GM12892 (cell line): ENCODE measurements around the gene PTRH2.

Source experiments
- DNase-seq: peaks from one replicate; pipeline ENCODE4 v3.0.0; 2011; ENCODE audit not compliant: insufficient read length
- FAIRE-seq: peaks from 2 replicates; lab custom pipeline; 2011; peaks lifted over from hg19 to GRCh38; lab: Jason Lieb, UNC
- POLR2A ChIP-seq: IDR thresholded peaks from 2 replicates; pipeline ENCODE4 v1.6.1; 2011; ENCODE audit warnings: low read depth, low read length, control low read depth
- POLR2AphosphoS5 ChIP-seq: IDR thresholded peaks from 2 replicates; pipeline ENCODE4 v1.6.1; 2011; ENCODE audit warnings: low read depth, low read length, control low read depth
- TAF1 ChIP-seq: IDR thresholded peaks from 2 replicates; pipeline ENCODE4 v1.6.1; 2011; ENCODE audit warnings: low read depth, mild to moderate bottlenecking, control low read depth, low read length, borderline replicate concordance

Gene PTRH2

DNA sequence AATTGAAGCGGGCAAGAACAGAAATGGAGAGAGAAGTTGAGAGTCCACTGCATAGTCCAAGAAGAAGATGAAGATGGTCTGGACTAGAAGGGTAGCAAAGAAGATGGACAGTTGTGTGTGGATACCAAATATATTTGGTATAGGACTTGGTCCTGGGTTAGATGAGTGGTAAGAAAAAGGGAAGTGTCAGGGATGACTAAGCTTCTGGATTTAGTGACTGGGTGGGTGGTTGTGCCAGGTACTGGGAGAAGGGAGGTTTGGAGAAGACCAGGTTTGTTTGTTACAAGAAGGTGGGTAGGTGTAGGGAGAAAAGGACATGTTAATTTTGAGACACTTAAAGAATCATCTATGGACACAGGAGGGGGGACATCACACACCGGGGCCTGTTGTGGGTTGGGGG lies 5.6 kb upstream of the PTRH2 start:
- DNase-seq: no peak
- FAIRE-seq: no peak
- TF ChIP-seq TAF1 (no peak), POLR2A (no peak), POLR2AphosphoS5 (no peak)

DNA sequence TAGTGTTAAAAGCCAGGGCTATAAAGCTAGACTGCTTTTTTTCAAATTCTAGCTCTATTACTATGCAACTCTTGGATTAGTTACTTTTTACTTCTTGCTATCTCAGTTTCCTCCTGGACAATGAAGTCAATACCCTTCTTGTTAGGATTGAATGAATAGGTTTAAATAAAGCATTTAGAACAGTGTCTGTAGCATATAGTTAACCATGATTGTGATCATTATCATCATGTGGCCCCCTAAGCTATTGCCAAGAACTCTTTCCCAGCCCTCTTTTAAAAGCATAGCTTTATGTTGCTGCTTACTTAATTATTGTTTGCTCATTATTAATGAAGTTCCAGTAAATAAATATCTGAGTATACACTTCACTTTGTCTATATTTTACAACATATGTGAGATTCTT lies 4.7 kb upstream of the PTRH2 start:
- TF ChIP-seq POLR2A (no peak), TAF1 (no peak), POLR2AphosphoS5 (no peak)
- no peak for DNase-seq
- no peak for FAIRE-seq

DNA sequence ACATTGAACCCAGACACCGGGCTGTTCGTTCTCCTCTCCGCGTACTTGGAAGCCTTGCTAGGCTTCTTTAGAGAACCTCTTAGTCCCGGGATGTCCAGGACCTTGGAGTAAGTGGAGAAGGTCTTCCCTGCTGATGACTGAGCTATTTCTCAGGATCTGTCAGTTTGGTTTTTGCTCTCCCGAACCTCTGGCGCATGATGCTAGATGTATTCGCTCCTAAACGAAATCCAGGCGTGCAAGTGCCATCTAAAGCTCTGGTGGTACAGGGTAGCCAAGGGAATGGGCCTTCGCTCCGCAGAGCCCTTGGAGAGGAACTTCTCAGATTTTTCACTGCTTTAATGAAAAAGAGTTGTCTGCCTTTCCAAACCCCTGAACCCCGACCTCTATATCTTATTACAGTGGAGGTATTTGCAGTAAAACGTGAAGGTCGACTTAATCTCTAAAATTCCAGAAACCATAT lies 771 bp upstream of the PTRH2 start:
- DNase-seq: no peak
- no peak for FAIRE-seq
- no peak for TF ChIP-seq POLR2A
- TF ChIP-seq POLR2AphosphoS5: no peak
- no peak for TF ChIP-seq TAF1

DNA sequence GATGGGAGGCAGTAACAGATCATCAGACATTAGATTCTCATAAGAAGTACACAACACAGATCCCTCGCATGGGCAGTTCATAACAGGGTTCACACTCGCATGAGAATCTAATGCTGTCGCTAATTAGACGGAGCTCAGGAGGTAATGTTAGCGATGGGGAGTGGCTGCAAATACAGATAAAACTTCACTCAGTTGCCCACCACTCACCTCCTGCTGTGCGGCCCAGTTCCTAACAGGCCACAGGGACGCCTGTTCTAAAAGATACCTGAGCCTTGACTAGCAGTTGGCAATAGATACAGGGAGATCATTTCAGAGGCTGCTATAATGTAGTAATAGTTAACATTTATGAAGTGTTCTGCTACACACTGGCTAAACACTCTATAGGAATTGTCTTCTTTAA lies 4.9 kb downstream of the PTRH2 start:
- TF ChIP-seq POLR2A: no peak
- no peak for TF ChIP-seq POLR2AphosphoS5
- TF ChIP-seq TAF1: no peak
- DNase-seq (no peak), FAIRE-seq (no peak)

DNA sequence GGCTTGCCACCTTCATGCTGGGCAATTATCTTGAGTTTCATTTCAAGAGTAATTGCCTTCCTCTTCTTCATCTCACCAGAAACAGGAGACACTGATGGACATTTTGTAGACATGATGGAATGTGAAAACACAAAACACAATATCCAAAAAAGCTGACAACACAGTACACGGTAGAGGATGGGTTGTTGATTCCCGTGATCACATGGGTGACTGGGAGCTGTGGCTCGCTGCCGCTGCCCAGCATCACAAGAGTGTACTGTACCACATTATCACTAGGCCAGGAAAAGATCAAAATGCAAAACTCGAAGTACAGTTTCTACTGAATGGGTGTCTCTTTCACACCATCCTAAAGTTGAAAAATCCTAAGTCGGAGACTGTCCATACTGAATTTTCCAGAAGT lies 7.4 kb downstream of the PTRH2 start:
- TF ChIP-seq POLR2AphosphoS5: 0 out of 2 replicates have a peak, but pooled peaks have one; percentile 5
- TF ChIP-seq POLR2A: no peak
- DNase-seq (no peak), FAIRE-seq (no peak)

DNA sequence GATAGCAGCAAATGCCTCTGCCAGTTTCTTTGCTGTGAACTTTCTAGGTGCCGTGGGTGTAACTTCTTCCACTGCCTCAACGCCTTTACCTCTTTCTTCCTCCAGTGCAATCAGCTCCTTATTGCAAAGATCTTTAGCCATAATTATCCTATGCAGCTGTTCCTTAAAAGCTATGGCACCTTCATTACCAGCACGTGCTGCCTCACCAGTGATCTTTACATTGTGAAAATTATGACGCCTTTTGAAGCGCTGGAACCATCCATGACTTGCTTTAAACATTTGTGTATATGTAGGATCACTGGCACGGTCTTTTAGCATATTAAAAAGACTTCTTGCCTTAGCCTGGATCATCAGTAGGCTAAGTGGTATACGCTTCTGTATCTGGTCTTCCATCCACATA lies 8.0 kb downstream of the PTRH2 start:
- DNase-seq: no peak
- TF ChIP-seq POLR2AphosphoS5 (0 out of 2 replicates have a peak, but pooled peaks have one; percentile 9), TAF1 (no peak), POLR2A (no peak)
- no peak for FAIRE-seq

DNA sequence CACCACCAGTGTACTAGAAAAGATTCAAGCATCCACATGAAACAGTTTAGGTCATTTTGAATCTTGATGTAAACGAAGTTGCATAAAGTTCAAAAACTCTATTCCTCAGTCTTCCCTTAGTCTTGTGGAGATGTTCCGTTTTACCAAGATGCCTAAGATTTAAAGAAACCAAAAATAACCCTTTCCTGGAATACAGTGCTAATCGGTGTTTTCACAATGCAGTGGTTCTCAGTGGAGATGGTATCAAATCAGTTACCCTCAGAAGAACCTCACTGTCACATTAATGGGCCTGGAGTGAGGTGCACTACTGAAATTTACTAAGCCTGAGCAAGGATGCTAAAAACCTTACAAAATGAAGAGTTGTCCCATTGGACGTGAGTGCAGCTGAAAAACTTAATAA lies 9.1 kb downstream of the PTRH2 start:
- DNase-seq (no peak), FAIRE-seq (no peak)
- no peak for TF ChIP-seq POLR2A
- TF ChIP-seq TAF1: no peak
- TF ChIP-seq POLR2AphosphoS5: no peak

DNA sequence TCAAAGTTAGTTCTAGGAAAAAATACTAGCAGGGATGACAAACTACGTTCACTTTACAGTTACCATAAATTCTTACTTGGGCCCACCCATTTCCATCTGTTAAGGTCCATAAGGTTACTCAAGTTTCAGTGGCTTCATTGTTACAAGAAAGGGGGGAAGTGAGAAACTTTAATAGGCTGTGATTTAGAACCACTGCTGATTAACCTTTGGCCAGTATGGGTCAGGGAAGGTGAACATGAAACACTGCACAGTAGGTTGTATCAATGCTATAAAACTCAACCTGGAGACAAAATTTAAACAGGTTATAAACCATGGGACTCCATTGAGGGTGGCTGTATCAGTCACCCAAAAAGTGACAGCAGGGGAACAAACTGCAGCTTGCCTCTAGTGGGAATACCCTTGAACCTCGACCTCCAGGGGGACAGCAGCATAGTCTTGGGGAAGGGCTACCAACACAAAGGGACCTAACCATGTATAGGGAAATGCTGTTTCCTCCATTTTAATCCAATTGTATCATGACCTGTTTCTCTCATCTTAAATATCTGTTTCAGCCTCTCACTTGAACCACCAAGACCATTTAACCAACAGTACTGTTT lies 10.4 kb downstream of the PTRH2 start:
- FAIRE-seq (no peak), DNase-seq (no peak)
- no peak for TF ChIP-seq TAF1
- peak; percentile 57; the same call in 1 of the 2 replicates for TF ChIP-seq POLR2AphosphoS5
- peak; percentile 12; the same call in 1 of the 2 replicates for TF ChIP-seq POLR2A

DNA sequence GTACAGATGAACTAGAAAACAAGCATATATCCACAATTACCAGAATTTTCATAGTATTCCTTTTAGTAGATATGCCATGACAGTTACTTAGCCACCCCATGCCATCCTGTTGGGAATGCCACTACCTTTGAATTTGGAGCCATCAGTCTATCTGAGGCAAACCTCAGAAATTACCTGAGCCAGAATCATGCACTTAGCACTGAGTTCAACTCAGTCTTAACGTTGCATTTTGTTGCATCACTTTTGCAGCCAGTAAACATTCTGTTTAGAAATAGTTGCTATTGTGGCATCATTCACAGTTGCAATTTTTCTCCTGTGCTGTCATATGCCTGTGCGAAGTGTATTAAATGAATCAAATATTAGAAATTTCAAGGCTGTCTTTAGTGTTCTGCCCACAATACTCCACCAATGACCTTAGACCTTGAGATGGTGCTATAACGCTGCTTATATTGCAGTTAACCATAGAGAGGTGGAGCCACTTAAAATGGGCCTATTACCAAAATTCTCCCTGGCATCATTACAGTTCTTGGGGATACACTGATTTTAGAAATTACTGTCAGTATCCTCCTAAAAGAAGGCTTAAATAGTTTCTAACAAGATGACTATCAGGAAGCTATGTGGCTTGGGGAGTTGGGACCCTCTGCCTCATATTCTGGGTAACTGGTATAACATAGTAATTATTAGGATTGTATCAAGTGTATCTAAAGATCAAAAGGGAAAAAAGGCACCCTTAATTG lies 11.1 kb downstream of the PTRH2 start:
- no peak for DNase-seq
- TF ChIP-seq TAF1 (no peak), POLR2AphosphoS5 (no peak; the same call in 1 of the 2 replicates), POLR2A (no peak)
- no peak for FAIRE-seq

DNA sequence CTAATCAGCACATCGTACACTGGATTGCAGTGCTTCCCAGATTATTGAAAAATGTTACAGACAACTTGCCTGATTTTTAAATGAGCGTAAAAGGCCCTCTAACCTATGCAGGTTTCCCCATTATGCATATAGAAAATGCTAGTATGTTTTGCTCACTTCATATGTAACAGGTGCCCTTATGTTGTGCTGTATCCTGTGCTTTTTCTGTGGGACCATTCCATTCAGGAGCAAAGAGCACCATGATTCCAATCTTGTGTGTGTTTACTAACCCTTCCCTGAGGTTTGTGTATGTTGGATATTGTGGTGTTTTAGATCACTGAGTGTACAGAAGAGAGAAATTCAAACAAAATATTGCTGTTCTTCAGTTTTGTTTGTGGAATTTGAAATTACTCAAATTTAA lies 12.9 kb downstream of the PTRH2 start:
- no peak for FAIRE-seq
- no peak for DNase-seq
- TF ChIP-seq POLR2AphosphoS5 (no peak), POLR2A (no peak), TAF1 (no peak)

DNA sequence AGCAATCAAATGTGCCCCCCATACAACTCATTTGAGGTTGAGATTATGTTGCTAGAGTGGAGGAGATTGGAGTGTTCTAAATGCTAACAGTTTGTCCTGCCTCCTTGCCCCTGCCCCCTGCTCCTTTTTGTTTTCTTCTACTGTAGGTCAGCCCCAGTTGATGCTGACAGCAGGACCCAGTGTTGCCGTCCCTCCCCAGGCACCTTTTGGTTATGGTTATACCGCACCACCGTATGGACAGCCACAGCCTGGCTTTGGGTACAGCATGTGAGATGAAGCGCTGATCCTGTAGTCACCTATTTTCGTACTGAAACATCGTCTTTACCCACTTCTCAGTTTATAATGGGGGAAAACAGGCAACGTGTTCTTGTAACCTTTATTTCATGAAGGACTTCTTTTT lies 13.6 kb downstream of the PTRH2 start:
- TF ChIP-seq POLR2AphosphoS5: peak; percentile 42; the same call in 1 of the 2 replicates
- TF ChIP-seq TAF1: no peak
- FAIRE-seq (no peak), DNase-seq (no peak)

DNA sequence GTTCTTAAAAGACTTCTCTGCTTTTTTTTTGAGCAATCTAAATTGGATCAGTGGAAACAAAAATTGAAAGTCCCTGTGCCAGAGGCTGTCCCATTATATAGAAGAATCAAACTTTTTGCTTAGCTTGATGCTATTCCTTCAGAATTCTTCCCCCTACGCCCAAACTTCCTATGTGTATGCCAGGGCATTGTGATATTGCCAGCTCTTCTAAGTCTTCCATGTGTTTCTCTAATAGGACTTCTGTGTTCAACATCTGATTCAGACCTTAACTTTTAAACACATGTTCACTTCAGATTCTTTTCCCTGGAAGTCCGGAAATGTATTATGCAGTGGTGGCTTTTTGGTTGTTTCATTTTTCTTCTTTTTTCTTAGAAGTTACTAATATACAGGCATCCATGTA lies 18.7 kb downstream of the PTRH2 start:
- FAIRE-seq (no peak), DNase-seq (no peak)
- no peak for TF ChIP-seq TAF1
- no peak for TF ChIP-seq POLR2A
- TF ChIP-seq POLR2AphosphoS5: no peak
